CD4-positive, alpha-beta T cell (primary cell): ENCODE measurements around the gene PPP1R3F. TPM values are rescaled to one million over a fixed set of nuclear protein-coding genes. Genes with fewer than 3 reads are reported as not detected.

Experiments used
- ATAC-seq: fragments of 200-7000 bp; cut with Tn5 transposase; one replicate; pipeline ENCODE4 v1.10.0; 2022; ENCODE audit warnings: mild to moderate bottlenecking; ENCODE audit not compliant: poor library complexity
- CTCF ChIA-PET: fragments of 350-600 bp; sonication (Branson Sonifier 250); formaldehyde crosslinking; loops from one replicate; lab custom pipeline; 2021; ENCODE audit warnings: antibody characterized with exemption, inconsistent platforms; lab: Charles Lee
- POLR2A ChIA-PET: fragments of 350-600 bp; sonication (Branson Sonifier 250); formaldehyde crosslinking; loops from one replicate; lab custom pipeline; 2021; ENCODE audit warnings: antibody characterized with exemption, inconsistent platforms; lab: Charles Lee
- DNase-seq, 14 experiments: peaks; one replicate each; pipeline ENCODE4 v3.0.0-alpha.2; 2013 to 2020; ENCODE audit warnings: mixed read lengths in 2 of 14
- H3K27ac ChIP-seq, 2 donors: one replicate each; pipeline versions ENCODE4 v1.5.1 to v1.7.0; 2013; ENCODE audit warnings: low read length in 2 of 2, low read depth in 1 of 2, mild to moderate bottlenecking in 1 of 2
- H3K27me3 ChIP-seq, 2 experiments: 1 replicate in 1 of 2; 2 replicates in 1 of 2; pipeline versions ENCODE4 v1.6.1 to v1.7.0; 2013; ENCODE audit warnings: low read length in 2 of 2, control low read depth in 1 of 2, mild to moderate bottlenecking in 1 of 2, moderate library complexity in 1 of 2; ENCODE audit not compliant: insufficient read depth in 2 of 2, control insufficient read depth in 1 of 2
- H3K36me3 ChIP-seq: one replicate; pipeline ENCODE4 v1.6.1; 2013; ENCODE audit warnings: low read length, control low read depth; ENCODE audit not compliant: insufficient read depth
- H3K4me1 ChIP-seq: one replicate; pipeline ENCODE4 v1.6.1; 2013; ENCODE audit warnings: low read length, control low read depth; ENCODE audit not compliant: insufficient read depth
- H3K4me3 ChIP-seq: one replicate; pipeline ENCODE4 v1.5.1; 2013; ENCODE audit warnings: mild to moderate bottlenecking, low read length, moderate library complexity
- H3K9me3 ChIP-seq, 2 experiments: 1 replicate in 1 of 2; 2 replicates in 1 of 2; pipeline versions ENCODE4 v1.6.1 to v1.7.0; 2013; ENCODE audit warnings: low read length in 2 of 2, mild to moderate bottlenecking in 2 of 2, control low read depth in 1 of 2, moderate library complexity in 1 of 2; ENCODE audit not compliant: control insufficient read depth in 1 of 2, insufficient read depth in 1 of 2
- H3K27ac Mint-ChIP-seq: one replicate; pipeline ENCODE4 v1.8.0; 2020; ENCODE audit warnings: mixed read lengths
- H3K27me3 Mint-ChIP-seq: one replicate; pipeline ENCODE4 v1.8.0; 2021; ENCODE audit warnings: mixed read lengths
- H3K36me3 Mint-ChIP-seq: one replicate; pipeline ENCODE4 v1.8.0; 2021; ENCODE audit warnings: low read depth, mixed read lengths
- H3K4me1 Mint-ChIP-seq: one replicate; pipeline ENCODE4 v1.8.0; 2021; ENCODE audit warnings: low read depth, mixed read lengths
- H3K4me3 Mint-ChIP-seq: one replicate; pipeline ENCODE4 v1.8.0; 2020; ENCODE audit warnings: mild to moderate bottlenecking, mixed read lengths
- H3K9me3 Mint-ChIP-seq: one replicate; pipeline ENCODE4 v1.8.0; 2020; ENCODE audit warnings: mixed read lengths
- intact Hi-C, 2 experiments: fragments of 100-400 bp; cut with DNase I in 1 of 2; cut with micrococcal nuclease in 1 of 2; formaldehyde crosslinking; loops; one replicate each; pipeline versions ENCODE4 v1.15.1 to v1.9.0; 2023 to 2025; cut with DNase I, micrococcal nuclease
- total RNA-seq, 174 experiments: library from RNA in 2 of 174; stranded (reverse) in 2 of 174; gene quantifications; one replicate each; pipeline ENCODE4 v1.2.3 and lab custom pipeline; 2021 to 2026
- TF ChIP-seq, protein P1 (sequence below): fragments of 200-600 bp; IDR thresholded peaks from one replicate; pipeline ENCODE4 v1.8.0; 2022; ENCODE audit warnings: antibody characterized with exemption, mild to moderate bottlenecking

PPP1R3F gene
- total RNA-seq, 2 experiments from 2014 or later: 8.5 to 9.1 TPM

- Histone ChIP-seq H3K27me3 (no peaks in the 10 kb centered on the region), H3K27ac (peak overlapping the region in 1 of 2 donors; percentile 52), H3K4me3 (peak overlapping the region; percentile 54), H3K36me3 (peaks cover 2% of the 10 kb centered on the region), H3K4me1 (peaks cover 78% of the 10 kb centered on the region), H3K9me3 (no peaks in the 10 kb centered on the region)
- intact Hi-C loops: loop anchor here (2.0 to 5.0 kb wide), 2 partner anchors 22 to 35 kb away; no protein-coding TSS in a partner anchor
- ChIA-PET CTCF (no interaction called here), POLR2A (interaction anchor here (0.6 to 4.9 kb wide), 11 partner anchors 11 to 1251 kb away, joined by 3 to 41 read pairs (median 5); partner anchors contain the start of gene PLP2)
- Mint-ChIP-seq H3K9me3 (no peaks in the 10 kb centered on the region), H3K27ac (peak overlapping the region; percentile 87), H3K27me3 (no peaks in the 10 kb centered on the region), H3K36me3 (no peaks in the 10 kb centered on the region), H3K4me3 (peak overlapping the region; percentile 80), H3K4me1 (peaks cover 73% of the 10 kb centered on the region)
- no peak for ATAC-seq
- TF ChIP-seq, protein P1, sequence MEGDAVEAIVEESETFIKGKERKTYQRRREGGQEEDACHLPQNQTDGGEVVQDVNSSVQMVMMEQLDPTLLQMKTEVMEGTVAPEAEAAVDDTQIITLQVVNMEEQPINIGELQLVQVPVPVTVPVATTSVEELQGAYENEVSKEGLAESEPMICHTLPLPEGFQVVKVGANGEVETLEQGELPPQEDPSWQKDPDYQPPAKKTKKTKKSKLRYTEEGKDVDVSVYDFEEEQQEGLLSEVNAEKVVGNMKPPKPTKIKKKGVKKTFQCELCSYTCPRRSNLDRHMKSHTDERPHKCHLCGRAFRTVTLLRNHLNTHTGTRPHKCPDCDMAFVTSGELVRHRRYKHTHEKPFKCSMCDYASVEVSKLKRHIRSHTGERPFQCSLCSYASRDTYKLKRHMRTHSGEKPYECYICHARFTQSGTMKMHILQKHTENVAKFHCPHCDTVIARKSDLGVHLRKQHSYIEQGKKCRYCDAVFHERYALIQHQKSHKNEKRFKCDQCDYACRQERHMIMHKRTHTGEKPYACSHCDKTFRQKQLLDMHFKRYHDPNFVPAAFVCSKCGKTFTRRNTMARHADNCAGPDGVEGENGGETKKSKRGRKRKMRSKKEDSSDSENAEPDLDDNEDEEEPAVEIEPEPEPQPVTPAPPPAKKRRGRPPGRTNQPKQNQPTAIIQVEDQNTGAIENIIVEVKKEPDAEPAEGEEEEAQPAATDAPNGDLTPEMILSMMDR: no peak
- peak in 7 of 14 experiments; percentile 18 to 77 (median 44) for DNase-seq
Measured at GRCh38 chrX:49272421-49272820, 2.8 kb downstream of the PPP1R3F start.

DNA sequence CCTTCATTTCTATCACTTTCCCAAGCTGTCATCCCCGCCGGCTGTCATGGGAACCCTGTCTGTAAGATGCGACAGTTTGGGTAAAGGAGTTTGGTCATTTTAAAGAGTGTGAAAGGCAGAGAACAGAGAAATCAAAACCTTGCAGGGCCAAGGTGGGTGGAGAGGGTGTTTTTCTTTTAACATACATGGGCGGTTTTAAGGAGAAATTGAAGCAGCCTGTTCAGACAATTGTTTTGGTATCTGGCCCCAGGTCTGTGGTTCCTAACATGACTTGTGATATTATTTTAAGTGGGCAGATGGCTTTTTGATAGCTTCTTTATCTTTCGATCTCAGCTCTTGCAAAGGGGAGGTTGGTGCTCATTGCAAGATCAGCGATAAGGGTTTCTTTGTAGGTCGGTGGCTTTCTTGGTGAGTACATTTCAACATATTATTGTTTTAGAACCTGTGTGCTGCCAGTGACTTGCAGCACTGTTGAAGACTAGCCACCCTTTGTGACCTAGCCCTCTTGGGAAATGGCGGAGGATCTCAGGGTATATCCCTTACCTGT lies 3.7 kb downstream of the PPP1R3F start:
- Mint-ChIP-seq H3K9me3 (no peaks in the 10 kb centered on the region), H3K27ac (peak overlapping the region; percentile 87), H3K36me3 (no peaks in the 10 kb centered on the region), H3K4me1 (peaks cover 78% of the 10 kb centered on the region), H3K4me3 (peak overlapping the region; percentile 80), H3K27me3 (no peaks in the 10 kb centered on the region)
- ChIA-PET POLR2A (interaction anchor here (0.9 to 4.9 kb wide), 14 partner anchors 10 to 315 kb away, joined by 3 to 41 read pairs (median 4); partner anchors contain the start of gene PLP2), CTCF (interaction anchor here (0.7 to 0.9 kb wide), 2 partner anchors 18 to 643 kb away, joined by 3 to 4 read pairs; no protein-coding TSS in a partner anchor)
- peaks cover 2% of the 10 kb centered on the region for H3K36me3 ChIP-seq
- H3K9me3 ChIP-seq: no peaks in the 10 kb centered on the region
- ATAC-seq (no peak), DNase-seq (peak in 9 of 14 experiments; percentile 5 to 82 (median 23))
- peaks cover 82% of the 10 kb centered on the region for H3K4me1 ChIP-seq
- no peaks in the 10 kb centered on the region for H3K27me3 ChIP-seq
- TF ChIP-seq, protein P1: no peak
- H3K27ac ChIP-seq: peak overlapping the region; percentile 17 to 29
- intact Hi-C loops: loop anchor here (2.0 to 5.0 kb wide), 2 partner anchors 22 to 34 kb away; no protein-coding TSS in a partner anchor
- H3K4me3 ChIP-seq: peak overlapping the region; percentile 54

DNA sequence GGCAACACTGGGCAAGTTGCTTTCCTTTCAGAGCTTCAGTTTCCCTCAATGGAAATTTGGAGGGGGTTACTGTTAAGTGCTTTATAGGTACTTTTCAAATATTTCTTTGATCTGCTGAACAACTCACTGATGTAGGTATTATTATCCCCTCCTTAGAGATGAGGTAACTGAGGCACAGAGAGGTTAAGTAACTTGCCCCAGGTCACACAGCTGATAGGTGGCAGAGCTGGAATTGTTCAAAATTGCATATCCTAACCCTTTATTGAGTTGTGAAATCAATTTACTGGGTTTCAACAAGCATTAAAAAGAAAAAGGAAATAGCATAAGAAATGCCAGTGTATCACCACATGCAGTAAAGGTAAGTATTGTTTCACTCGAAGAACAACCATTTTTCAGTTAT lies 6.6 kb downstream of the PPP1R3F start:
- ATAC-seq (no peak), DNase-seq (no peak)
- Mint-ChIP-seq H3K27me3 (no peaks in the 10 kb centered on the region), H3K4me3 (no peak overlapping the region), H3K36me3 (no peaks in the 10 kb centered on the region), H3K4me1 (peaks cover 88% of the 10 kb centered on the region), H3K9me3 (no peaks in the 10 kb centered on the region), H3K27ac (peak overlapping the region; percentile 87)
- no peaks in the 10 kb centered on the region for H3K9me3 ChIP-seq
- no peaks in the 10 kb centered on the region for H3K27me3 ChIP-seq
- H3K27ac ChIP-seq: peak overlapping the region; percentile 1 to 5
- intact Hi-C loops: no loop called here
- POLR2A ChIA-PET: interaction anchor here (0.7 to 1.4 kb wide), 3 partner anchors 18 to 34 kb away, joined by 3 to 4 read pairs (median 3); no protein-coding TSS in a partner anchor
- CTCF ChIA-PET: no interaction called here
- H3K4me3 ChIP-seq: no peak overlapping the region
- peaks cover 2% of the 10 kb centered on the region for H3K36me3 ChIP-seq
- peaks cover 90% of the 10 kb centered on the region for H3K4me1 ChIP-seq
- TF ChIP-seq, protein P1: no peak
